Adipose tissue (tissue), 3 donors: ENCODE measurements around the gene ABCB10. TPM values are rescaled to one million over a fixed set of nuclear protein-coding genes. Genes with fewer than 3 reads are reported as not detected.
A peak's percentile ranks its signal among the peaks of the same experiment; 100 is the strongest.
"Not testable (repeated sequence)": the region's sequence is repeated elsewhere in the genome, so short reads cannot be mapped to it uniquely, and the experiment has no call there.

ENCODE experiments used
- H3K27ac ChIP-seq: one replicate; pipeline ENCODE4 v1.5.1; 2013; ENCODE audit warnings: low read depth, low read length
- WGBS, 3 donors: extraction: QIAGEN DNeasy Blood & Tissue Kit; methylation state at CpG; one replicate each; pipeline ENCODE4 v1.1.7; 2013; 5-methylcytosine and 5-hydroxymethylcytosine counted together
- polyA plus RNA-seq, 3 donors: library from polyadenylated mRNA; stranded (reverse); fragments of 200-250 nt; gene quantifications; one replicate each; pipeline ENCODE4 v1.2.3, GENCODE V29; 2013
- donor health status: healthy with polysubstance abuse.
- donor health status: Bipolar disorder and iron deficiency.
- donor health status: healthy.

Gene ABCB10
- polyA plus RNA-seq, 3 donors, result 4.4 to 7.4 (median 6.8) TPM

DNA sequence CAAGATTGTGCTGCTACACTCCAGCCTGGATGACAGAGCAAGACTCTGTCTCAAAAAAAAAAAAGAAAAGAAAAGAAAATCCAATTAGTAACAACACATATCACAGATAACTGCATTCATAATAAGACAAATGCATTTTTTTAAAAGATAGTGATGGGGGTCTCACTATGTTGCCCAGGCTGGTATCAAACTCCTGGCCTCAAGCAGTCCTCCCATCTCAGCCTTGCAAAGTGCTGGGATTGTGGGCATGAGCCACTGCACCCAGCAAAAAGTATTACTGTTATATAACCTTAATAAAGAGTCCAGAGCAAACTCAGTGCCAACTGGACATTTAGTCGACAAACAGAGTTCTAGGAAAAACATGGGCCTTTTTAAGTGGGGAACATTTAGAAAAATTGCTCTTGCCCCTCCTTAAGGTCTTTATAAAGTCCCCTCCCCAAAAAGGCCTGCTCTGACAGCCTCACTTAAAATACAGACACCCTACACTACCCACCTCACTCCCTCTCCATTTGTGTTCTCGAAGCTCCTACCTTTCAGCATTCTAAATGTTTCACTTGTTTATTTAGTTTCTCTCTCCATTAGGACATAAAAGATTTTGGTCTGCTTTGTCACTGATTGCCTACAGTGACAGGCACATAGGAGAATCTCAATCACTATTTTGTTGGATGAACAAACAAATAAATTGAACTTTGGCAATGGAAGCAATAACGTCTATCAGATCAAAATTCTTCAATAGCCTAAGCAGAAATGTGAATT is 7.5 kb downstream of the ABCB10 start:
- no peak overlapping the region for H3K27ac ChIP-seq
- WGBS, 3 donors, result 70 to 77% (median 76%) methylated on average over 3 of the region's 3 CpGs

DNA sequence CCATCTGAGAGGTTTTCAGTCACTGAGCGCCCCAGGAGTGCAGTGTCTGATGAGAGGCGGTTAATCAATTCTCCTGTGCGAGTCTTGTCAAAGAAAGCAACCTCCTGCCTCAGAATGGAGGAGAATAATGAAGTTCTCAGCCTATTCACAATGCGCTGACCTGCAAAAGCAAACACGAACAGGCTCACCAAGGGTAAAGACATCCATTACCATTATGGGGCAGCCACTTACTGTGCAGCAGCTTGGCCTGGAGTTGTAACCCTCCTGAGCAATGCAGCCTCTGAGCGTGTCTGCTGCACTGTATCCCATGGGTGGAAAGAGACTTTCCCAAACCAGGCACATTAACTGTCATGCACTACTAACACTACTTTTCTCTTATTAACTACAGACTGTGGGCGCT is 11.0 kb downstream of the ABCB10 start:
- 92 to 96% (median 95%) methylated on average over 7 of the region's 7 CpGs for WGBS, 3 donors
- no peak overlapping the region for H3K27ac ChIP-seq

DNA sequence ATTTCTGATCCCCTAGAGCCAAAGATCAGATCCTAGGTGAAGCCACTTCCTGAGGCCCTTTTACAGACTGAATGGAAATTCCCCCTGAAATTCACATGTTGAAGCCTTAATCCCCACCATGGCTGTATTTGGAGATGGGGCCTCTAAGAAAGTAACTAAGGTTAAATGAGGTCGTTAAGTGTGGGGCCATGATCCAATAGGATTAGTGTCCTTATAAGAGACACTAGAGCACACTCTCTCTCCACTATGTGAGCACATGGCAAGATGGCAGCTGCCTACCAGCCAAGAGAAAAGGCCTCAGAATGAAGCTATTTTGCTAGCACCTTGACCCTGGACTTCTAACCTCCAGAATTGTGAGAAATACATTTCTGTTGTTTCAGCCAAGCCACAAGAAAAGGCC is 13.9 kb downstream of the ABCB10 start:
- WGBS, 3 donors, result 96 to 97% (median 96%) methylated on average over 1 of the region's 1 CpG
- H3K27ac ChIP-seq, result no peak overlapping the region

DNA sequence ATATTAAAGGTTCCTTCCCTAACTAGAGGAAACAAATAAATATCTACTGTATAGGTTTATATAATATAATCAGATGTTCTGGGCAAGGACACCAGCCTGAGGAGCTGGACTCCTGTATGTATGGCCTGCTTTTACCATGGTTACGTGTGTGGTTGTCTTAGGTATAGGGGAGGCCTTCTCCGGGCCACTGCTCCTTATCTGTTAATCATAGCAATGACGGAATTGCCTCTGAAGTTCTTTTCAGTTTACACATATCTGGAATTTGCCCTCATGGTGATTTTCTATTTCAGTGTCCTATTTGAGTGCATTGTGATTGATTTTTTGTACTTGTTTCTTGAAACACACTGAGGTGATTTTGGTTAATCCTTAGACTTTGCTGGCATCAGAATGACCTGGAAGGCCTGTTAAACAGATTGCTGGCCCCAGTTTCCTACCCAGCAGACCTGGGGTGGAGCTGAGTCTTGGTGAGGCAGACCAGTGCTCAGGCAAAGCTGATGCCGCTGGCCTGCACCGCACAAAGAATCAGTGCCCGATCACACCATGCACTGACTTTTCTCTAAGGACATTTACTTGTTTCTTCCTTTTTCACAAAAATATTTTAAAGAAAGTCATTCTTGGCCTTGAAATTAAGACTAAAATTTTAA is 18.5 kb downstream of the ABCB10 start:
- 91 to 97% (median 96%) methylated on average over 6 of the region's 6 CpGs for WGBS, 3 donors
- H3K27ac ChIP-seq, result no peak overlapping the region

DNA sequence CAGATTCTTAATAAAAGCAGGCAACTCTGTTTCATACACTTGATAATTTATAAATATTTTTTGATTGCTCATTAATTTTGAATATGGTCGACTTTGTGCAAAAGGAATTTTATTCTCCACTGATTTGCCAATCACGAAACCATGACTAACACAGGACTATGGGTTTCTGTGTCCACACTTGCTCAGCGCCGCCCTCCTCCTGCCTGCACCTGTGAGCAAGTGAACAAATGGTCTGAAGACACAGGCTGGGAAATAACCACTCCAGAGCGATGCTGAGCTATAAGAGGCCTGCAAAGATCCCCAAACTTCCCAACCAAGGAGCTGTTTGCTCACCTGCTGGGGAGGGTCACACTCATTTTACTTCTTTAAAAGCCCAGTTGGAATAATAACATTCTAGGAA is 19.6 kb downstream of the ABCB10 start:
- H3K27ac ChIP-seq, result no peak overlapping the region
- 88 to 93% (median 92%) methylated on average over 5 of the region's 5 CpGs for WGBS, 3 donors

DNA sequence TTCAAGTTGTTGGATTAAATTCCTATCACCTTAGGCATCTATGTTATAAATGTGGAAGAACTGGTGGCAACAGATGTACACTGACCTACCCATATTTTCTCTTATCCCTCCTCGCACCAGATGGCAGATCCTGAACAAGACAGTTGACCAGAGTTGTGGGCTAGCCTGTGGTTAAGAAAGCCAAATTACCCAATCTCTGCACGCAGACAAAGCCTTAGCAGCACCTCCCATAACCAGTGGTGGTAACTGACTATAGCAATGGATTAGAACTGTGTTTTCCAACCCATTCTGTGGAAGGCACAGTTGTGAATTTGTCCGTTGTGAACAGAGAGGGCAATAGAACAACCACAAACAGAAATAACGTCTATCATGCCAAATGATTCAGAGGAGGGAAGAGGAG is 20.6 kb downstream of the ABCB10 start:
- 52 to 74% (median 53%) methylated on average over 4 of the region's 4 CpGs for WGBS, 3 donors

DNA sequence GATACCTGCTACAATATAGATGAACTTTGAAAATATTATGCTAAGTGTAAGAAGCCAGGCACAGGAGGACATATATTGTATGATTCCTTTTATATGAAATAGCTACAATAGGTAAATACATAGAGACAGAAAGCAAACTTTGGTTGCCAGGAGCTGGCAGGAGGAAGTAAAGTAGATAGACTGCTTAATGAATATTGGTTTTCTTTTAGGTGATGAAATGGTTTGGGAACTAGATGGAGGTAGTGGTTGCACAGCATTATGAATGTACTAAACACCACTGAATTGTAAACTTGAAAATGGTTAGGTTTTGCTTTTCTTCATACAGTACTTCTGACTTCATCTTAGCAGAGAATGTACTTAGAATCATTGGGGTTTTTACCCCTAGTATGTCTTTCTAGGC is 21.5 kb downstream of the ABCB10 start:
- no peak overlapping the region for H3K27ac ChIP-seq

More for the DNA sequence above, 20.6 kb downstream of the ABCB10 start:
- no peak overlapping the region for H3K27ac ChIP-seq

DNA sequence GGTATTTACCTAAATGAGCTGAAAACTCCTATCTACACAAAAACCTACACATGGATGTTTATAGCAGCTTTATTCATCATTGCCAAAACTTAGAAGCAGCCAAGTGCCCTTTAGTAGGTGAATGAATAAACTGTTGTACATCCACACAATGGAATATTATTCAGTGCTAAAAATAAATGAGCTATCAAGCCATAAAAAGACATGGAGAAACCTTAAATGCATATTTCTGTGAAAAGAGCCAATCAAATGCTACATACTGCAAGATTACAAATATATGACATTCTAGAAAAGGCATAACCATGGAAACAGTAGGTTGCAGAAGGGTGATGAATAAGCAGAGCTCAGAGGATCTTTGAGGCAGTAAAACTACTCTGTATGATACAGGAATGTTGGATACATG is 23.3 kb downstream of the ABCB10 start:
- H3K27ac ChIP-seq, result no peak overlapping the region

DNA sequence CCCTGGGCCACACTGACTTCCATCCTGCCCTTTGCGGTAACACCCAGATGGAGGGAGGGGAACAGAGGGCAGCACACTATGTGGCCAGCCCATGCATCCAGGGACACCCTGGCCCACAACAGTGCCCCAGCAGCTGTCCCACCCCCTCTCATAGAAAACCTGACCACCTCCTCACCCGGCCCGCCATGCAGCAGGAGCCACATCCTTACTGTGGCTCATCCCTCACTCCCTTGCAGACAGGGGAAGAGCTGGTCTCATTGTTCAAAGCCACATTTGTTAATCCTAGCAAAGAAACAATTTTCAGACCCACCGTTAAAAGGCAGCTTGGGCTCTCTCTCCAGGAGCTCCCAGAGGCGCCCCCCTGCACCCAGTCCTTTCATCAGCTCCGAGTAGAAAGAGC is 27.2 kb downstream of the ABCB10 start:
- no peak overlapping the region for H3K27ac ChIP-seq
- WGBS, 3 donors, result 92 to 98% (median 93%) methylated on average over 6 of the region's 6 CpGs

DNA sequence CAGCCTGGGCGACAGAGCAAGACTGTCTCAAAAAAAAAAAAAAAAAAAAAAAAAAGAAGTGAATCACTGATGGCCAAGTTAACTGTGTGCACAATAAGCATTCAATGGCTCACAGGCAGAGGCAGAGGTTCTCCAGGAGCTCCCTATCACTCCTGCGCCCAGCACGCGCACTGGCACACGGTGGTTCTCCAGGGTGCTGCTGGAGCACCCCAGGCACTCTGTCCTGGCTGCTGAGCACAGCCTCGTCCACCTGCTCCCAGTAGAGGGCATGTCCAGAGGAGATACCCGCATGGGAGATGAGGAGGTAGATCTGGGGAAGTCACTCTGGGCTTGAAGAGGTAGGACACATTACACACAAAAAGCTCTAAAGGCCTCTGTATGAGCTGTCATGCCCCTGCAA is 28.9 kb downstream of the ABCB10 start:
- H3K27ac ChIP-seq, result no peak overlapping the region
- 88 to 96% (median 93%) methylated on average over 6 to 7 of the region's 7 CpGs for WGBS, 3 donors

DNA sequence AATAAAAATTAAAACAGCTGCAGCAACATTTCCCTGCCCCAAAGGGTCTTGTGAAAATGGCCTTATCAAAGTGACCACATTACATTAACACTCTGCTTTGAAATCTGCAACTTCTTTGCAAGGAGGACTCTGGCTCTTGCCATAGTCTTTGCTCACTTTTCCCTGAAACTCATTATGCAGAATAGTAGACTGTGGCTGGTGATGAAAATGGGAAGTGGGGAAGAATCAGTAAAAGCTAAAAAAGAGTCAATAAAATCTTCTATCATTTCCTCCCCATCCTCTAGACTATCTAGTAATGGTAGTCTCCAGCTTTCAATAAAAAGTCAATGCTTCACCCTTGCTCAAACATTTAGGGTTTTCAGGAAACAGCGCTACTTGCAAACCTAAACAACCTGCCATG is 31.8 kb downstream of the ABCB10 start:
- H3K27ac ChIP-seq, result no peak overlapping the region
- WGBS, 3 donors, result 94 to 97% (median 94%) methylated on average over 1 of the region's 1 CpG

DNA sequence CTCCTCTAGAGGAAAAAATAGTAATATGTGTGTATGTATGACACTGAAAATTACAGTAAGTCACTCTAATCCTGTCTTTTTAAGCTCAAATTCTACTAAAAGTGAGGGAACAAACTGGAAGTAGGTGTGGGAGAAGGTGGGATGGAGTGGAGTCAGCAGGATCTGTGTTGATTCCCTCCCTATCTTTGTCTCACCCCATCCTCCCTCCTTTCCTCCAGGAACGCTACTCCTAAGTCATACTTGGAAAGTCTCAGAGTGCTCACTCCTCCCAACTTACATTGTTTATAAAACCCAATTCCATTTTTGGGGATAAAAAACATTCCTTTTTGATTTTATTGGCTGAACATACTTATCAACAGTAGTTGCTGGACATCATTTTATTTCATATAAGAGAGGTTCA is 35.5 kb downstream of the ABCB10 start:
- H3K27ac ChIP-seq, result no peak overlapping the region

DNA sequence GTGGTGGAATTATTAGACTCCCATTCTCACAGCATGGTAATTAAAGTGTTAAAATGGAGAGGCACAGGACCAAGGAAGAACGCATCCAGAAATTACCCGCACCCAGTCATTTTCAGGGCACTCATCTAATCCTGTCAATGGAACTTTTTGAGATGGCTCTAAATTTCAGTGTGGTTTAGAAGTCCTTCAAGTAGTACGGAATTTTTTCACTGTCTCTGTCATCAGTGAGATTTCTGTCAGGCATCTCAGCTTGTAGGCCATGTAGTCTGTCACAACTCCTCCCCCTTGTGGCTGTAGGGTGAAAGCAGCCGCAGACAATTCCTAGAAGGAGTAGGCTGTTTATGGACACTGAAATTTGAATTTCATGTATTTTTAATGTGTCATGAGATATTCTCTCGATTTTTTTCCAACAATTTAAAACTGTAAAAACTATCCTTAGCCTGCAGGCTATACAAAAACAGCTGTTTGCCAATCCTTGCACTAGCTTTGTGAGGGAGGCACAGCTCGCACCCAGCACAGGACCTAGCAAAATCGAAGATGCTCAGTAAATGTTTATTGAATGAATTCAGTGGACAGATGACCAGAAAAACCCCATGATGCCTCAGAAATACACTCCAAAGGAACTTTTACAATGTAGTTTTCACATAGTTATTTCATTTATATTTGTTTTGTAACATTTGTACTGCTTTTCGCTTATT is 43.8 kb downstream of the ABCB10 start:
- no peak overlapping the region for H3K27ac ChIP-seq
- 40 to 41% (median 40%) methylated on average over 8 of the region's 8 CpGs for WGBS, 3 donors

More for the DNA sequence above, 35.5 kb downstream of the ABCB10 start:
- WGBS, 3 donors, result 83 to 100% (median 89%) methylated on average over 1 of the region's 1 CpG

DNA sequence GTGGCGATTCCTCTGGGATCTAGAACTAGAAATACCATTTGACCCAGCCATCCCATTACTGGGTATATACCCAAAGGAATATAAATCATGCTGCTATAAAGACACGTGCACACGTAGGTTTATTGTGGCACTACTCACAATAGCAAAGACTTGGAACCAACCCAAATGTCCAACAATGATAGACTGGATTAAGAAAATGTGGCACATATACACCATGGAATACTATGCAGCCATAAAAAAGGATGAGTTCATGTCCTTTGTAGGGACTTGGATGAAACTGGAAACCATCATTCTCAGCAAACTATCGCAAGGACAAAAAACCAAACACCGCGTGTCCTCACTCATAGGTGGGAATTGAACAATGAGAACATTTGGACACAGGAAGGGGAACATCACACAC is 46.9 kb downstream of the ABCB10 start:
- H3K27ac ChIP-seq, result not testable (repeated sequence)
- 87 to 89% (median 89%) methylated on average over 6 of the region's 6 CpGs for WGBS, 3 donors

DNA sequence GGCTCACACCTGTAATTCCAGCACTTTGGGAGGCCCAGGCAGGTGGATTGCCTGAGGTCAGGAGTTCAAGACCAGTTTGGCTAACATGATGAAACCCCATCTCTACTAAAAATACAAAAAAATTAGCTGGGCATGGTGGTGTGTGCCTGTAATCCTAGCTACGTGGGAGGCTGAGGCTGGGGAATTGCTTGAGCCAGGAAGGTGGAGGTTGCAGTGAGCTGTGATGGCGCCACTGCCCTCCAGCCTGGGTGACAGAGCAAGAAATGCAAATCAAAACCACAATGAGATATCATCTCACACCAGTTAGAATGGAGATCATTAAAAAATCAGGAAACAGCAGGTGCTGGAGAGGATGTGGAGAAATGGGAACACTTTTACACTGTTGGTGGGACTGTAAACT is 47.3 kb downstream of the ABCB10 start:
- not testable (repeated sequence) for H3K27ac ChIP-seq
- 64 to 91% (median 71%) methylated on average over 2 of the region's 2 CpGs for WGBS, 3 donors

DNA sequence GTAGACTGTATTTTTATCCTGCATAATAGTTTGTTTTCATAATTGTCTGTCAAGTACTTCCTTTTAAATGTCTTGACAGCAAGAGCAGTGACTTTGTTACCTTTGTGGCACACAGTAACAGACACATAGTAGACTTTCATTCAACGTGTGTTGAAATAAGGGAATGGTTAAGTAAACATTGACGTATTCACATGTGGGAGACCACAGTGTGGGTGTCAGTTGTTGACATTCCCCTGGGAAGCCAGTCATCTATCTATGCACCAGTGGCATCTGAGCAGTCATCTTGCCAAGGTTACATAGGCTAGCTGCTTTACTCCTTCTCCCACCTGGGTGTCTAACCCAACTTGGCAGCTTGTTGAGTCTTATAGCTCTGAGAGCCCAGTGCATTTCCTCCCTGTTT is 48.9 kb downstream of the ABCB10 start:
- 58 to 66% (median 59%) methylated on average over 2 of the region's 2 CpGs for WGBS, 3 donors
- no peak overlapping the region for H3K27ac ChIP-seq

DNA sequence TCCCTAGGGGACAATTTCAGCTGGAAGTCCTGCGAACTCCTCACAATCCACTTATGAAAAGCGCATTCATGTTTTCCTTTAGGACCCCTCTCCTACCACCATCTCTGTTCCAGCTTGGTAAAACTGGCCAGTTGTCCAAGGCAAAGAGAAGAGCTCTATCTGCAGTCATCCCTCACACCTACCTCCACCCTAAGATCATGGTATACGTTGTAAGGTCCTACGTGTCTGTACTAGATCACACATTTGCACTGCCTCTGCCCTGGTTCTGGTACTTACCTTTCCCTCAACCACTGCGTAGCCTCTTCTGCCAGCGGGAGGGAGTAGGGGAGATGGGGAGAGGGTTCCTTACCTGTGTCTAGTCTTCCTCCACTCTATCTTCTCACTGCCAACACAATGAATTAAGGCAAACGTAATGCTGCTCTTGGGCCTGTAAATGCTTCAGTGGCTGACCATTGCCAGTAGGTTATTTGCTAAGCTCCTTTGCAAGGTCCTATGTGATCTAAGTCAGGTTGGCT is 49.6 kb downstream of the ABCB10 start:
- peak overlapping the region; percentile 66 for H3K27ac ChIP-seq
- WGBS, 3 donors, result 83 to 86% (median 83%) methylated on average over 7 of the region's 7 CpGs

DNA sequence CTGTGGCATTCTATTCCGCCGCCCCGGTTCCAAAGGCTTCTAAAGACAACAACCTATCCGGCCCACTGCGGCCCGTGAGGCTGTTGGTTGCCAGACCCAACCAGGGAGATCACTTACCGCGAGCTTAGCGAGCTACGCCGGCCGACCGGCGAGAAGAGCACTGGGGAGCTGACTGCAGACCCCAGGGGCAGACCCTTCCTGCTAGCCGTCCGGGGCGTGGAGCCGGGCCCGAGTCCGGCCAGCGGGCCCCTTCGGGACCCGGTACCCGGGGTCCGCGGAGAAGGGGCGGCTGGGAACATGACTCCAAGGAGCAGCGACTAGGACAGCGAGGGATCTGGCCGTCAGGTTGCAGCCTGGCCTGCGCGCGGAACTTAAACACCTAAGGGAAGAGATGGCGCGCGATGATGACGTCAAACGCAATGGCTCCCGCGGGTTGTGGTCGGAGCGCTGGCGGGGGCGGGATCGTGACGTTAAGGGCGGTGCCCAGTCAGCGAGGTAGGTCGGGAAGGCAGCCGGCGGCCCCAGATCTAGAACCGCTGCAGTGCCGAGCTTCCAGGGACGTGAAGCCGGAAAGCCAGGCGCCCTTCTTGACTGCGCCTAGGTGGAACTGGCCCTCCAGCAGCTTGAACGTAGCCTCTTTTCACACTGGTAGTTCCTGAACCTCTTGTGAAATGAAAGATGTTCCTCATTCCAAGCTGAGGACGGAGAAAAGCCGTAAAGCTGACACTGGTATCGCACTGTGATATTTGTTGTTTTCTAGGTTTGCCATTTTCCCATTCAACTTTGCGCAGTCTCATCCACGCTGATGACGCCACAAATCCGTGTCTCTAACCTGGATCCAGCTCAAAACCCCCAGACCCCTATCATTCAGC is 50.3 kb downstream of the ABCB10 start, which contains the start of gene NUP133:
NUP133 (minus strand) TSS at position 391 of the 872 bp plus-strand sequence; CDS start at position 299, 92 bp downstream.
- peak within 1 kb of the TSS; percentile 66 for H3K27ac ChIP-seq
- WGBS, 3 donors, result 0 to 1% (median 1%) methylated on average over 62 to 65 of the region's 65 CpGs
